Islet precursor cell (in vitro differentiated cells): ENCODE measurements around the gene SLC34A1.

ENCODE experiments used
- DNase-seq: peaks from one replicate; pipeline ENCODE4 v3.0.0-alpha.2; 2018

SLC34A1 gene

DNA sequence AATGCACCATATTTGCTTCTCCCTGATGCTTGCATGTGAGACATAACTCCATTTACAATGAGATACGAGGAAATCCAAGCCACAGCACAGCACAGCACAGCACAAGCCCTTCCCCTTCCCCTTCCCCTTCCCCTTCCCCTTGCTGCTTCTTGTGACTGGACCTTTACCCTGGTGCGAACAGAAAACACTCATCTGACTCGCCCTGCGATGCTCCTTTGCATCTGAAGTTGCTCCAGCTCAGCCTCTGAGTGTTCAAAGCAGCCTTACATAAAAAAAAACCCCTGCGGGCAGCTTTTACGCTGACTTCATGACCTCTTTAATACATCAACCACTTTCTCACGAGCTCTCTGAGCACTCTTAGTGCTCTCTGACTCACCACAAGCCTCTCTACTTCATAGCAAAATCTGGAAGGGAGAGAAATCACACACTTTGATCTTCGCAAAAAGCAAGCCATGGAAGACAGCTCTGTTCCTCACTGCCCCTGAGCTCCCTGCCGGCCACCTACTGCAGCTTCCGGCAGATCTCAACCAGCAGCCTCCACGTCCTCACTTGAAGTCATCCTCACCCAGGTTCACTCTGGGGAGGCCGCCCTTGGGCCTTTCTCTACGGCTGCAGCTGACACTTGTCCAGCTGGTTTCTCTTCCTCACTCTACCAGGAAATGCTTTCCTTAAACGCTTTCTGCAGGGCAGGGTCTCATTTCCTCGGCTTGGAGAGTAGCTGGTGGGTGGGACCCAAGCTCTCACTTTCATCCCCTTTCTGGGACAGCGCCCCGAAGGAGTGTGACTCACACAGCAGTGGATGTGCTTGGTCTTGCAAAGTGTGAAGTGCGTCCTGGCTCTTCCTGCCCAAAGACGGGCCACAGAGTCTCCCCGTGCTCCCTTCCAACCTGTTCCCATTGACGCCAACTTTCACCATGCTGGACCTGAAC lies 5.3 kb downstream of the SLC34A1 start:
- peak; percentile 93 for DNase-seq

DNA sequence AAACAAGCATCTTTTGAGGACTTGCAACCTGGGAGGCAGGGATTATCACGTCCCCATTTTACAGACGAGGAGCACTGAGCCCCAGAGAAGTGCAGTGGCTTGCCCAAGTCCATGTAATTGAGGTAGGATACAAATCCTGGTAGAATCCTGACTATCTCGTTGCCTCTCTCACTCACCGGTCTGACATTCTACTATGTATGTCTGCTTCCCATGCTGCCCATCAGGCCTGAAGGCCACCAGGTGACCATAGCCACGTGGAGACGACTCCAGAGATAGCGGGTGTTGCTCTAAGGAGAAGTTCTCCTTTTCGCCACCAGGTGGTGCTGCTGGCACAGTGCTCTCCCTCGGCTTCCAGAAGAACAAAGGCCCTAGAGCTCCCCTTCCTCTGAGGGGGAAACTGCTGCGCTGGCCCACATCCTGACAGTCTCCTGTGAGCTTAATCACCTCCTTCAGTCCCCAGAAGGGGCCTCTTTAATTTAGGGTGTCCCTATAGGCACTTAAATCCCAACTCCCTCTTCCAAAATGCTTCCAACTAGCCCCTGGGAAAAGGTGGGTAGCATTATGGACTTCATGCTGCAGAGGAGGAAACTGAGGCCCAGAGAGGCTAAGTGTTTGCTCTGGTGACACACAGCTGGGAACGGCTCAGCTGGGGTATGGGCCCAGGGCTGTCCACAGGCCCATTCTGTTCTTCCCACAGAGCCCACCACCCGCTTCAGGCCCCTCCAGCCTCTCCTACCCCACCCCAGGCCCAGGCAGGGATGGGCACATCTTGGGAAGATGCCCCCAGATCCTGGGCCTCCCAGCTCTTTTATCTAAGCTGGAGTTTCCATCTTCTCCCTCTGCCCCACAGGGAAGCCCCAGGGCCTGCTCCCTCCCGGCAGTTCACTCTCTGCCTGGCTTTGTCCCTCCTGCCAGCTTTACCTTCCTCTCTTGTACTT lies 6.4 kb downstream of the SLC34A1 start:
- DNase-seq = peak; percentile 92

DNA sequence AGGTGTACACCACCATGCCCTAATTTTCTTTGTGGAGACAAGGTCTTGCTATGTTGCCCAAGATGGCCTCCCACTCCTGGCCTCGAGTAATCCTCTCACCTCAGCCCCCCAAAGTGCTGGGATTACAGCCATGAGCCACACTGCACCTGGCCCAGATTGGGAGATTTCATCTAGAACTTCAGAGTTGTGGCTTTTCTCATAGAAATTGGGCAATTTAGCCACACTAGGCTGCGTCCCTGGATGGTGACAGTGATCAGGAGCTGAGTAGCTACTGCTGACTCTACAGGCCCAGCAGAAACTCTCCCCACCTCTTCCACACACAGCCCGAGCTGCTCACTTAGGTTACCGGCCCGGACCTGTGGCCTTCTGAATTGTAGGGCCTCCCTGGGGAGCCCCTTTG lies 8.5 kb downstream of the SLC34A1 start:
- DNase-seq = no peak

GRCh38 chr5:177393206-177393765 lies 9.1 kb downstream of the SLC34A1 start:
- no peak for DNase-seq

GRCh38 chr5:177393990-177394389 lies 9.8 kb downstream of the SLC34A1 start:
- DNase-seq = no peak

- no peak for DNase-seq
Observed at GRCh38 chr5:177396078-177396477, 11.8 kb downstream of the SLC34A1 start.

DNA sequence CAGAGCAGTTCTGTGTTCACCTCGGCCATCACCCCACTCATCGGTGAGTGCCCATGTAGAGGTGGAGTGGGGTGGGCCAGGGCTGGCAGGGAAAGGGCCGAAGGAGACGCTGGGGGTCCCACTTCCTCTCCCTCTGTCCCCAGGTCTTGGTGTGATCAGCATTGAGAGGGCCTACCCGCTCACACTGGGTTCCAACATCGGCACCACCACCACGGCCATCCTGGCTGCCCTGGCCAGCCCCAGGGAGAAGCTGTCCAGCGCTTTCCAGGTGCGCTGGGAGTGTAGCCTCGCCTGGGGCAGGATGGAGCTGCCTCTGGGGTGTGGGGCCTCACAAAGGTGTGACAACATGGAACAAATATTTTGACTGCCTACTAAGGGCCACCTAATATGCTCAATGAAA lies 12.6 kb downstream of the SLC34A1 start:
- DNase-seq = no peak

- DNase-seq = no peak
Observed at GRCh38 chr5:177397875-177398390, 13.7 kb downstream of the SLC34A1 start.

GRCh38 chr5:177399997-177400868 lies 16.0 kb downstream of the SLC34A1 start, which contains the start of gene PFN3:
Gene PFN3 (minus strand): TSS chr5:177400661. CDS start chr5:177400576, 85 bp downstream.
- DNase-seq = no peak

- DNase-seq = peak; percentile 92
Observed at GRCh38 chr5:177402271-177403043, 18.2 kb downstream of the SLC34A1 start.

DNA sequence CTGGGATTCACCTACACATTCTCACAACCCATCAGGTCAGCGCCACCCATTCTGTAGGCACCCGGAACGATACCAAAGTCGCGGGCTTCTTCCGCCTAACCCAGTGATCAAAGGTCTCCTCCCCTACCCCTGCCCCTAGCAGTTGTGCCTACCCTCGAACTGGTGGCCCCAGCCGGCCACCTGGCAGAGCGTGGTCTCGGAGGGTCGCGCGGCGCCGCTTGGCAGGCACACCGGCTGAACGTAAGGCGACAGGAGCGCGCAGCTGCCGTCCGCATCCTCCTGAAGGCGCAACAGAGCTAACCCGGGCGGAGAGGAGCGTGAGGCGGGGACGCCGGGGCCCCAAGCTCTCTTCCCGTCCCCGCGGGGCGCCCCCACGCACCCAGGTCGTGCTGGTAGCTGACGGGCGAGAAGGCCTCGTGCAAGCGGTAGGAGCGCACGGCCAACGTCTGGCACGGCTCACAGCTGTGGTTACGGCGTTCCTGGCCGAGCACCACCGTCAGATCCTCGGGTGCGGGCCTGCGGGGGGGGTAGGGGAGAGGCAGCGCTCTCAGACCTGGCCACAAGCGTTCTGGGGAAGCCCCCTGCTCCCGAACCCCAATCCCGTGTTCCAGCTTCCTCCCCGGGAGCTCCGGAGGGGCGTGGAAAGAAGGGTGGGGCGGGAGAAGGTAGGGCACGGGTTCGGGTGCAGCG lies 19.0 kb downstream of the SLC34A1 start:
- DNase-seq = no peak

DNA sequence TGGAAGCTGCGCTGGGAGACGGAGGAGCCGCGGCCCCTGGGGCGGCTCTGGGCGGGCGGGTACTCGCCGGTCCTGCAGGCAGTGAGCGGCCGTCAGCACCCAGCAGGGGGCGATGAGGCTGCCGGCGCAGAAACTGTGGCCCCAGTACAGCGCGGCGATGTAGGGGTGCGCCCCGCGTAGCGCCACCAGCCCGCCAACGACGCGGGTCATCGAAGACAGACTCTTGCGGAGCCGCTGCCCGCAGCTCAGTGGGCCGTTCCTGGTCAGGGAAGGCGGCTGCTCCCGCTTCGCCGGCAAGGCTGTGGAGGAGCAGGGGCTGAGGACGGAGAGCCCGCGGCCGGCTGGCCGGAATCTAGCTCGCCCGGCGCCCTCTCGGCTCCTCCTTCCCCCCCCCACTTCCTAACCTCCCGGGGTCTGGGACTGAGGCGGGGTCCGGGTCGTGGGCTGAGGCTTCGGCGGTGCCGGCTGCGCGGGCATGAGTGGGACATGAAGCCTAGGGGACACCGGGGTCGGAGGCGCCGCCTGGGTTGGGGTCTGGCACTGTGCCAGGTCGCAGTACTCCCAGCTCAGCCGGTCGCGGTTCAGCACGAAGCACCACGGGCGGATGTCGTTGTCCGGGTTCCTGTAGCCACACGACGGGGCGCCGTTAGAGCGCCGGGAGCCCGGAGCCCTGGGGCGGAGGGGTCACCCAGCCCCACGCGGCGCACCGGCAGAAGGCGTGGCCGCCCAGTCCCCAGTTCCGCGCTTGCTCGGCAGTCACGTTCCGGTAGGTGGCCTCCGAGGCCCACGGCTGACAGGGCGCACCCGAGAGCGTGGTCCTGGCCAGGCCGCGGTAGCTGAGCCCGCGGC lies 19.8 kb downstream of the SLC34A1 start:
- DNase-seq = peak; percentile 83

GRCh38 chr5:177404641-177405179 lies 20.5 kb downstream of the SLC34A1 start:
- DNase-seq = no peak

DNA sequence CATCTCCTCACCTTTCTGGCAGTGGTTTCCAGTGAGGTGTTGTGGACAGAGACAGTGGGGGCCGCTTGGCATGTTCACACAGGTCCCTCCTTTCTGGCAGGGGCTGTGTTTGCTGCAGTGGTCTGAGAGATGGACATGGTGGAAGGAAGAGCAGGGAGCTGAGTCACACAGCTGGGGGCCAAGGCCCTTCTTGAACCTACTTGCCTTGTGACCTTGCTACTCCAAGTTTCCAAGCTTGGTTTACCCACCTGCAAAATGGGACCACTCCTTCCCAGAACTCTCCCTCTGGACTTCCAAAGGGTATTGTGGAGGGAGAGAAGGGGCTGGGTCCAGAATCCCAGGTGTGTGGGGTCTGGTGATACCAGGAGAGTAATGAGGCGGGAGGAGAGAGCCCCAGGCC lies 21.1 kb downstream of the SLC34A1 start:
- DNase-seq = no peak

- DNase-seq = no peak
Observed at GRCh38 chr5:177405805-177406204, 21.6 kb downstream of the SLC34A1 start.

DNA sequence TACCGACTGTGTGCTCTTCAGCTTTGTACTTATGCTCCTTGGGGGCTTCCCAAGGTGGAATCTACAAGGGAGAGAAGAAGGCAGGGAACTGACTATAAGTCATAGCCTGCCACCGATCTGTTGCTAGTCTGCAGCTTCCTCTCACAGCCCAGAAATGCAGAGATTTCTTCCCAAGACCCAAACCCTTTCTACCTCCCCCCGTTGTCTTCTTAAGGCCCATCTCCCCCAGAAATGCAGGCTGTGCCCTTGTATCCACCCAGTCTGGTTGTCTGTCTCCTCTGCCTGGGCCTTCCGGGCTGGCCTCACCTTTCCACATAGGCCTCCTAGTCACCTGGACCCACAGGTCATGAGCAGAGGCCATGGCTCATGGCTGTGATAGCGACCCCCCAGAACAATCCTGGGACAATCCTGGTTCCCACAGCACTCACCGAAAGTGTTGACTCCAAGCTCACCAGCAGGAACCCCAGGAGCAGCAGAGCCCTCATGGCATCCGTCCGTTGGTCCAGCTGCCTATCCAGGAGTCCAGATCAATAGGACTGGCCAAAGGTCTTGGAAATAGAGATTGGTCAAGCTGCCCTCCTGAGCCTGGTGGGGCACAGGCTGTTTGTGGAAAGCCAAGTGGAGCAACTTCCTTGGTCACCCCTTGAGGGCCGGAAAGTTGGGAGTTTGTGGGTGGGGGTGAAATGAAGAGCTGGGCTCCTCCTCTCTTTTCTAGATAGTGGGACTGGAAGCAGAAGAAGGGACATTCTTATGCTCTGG lies 25.0 kb downstream of the SLC34A1 start, which contains the start of gene F12:
TSS of gene F12 (minus strand) at position 522 of the 759 bp plus-strand sequence. CDS start at position 485, 37 bp downstream.
- DNase-seq = no peak

GRCh38 chr5:177410575-177410974 lies 26.3 kb downstream of the SLC34A1 start:
- no peak for DNase-seq

GRCh38 chr5:177412603-177413233 lies 28.5 kb downstream of the SLC34A1 start:
- no peak for DNase-seq
